HG03108 (cell line): ENCODE results near the gene TMEM174.

Source experiments
- ATAC-seq: cut with Tn5 transposase; IDR thresholded peaks from one replicate; pipeline ENCODE4 v1.9.1; 2021; ENCODE audit warnings: moderate library complexity; ENCODE audit not compliant: unreplicated experiment

TMEM174 gene

GRCh38 chr5:73221726-73222125 lies 48.7 kb downstream of the TMEM174 start:
- no peak for ATAC-seq

GRCh38 chr5:73222173-73222572 lies 49.2 kb downstream of the TMEM174 start:
- ATAC-seq, result no peak
